Stimulated activated CD8-positive, alpha-beta memory T cell treated with anti-CD3 and anti-CD28 coated beads, Interleukin-7, amount 100 ng/mL, for 4 hours (primary cell): Measurements from ENCODE around the gene IQCE.
"Not testable (repeated sequence)": the region's sequence is repeated elsewhere in the genome, so short reads cannot be mapped to it uniquely, and the experiment has no call there.

Experiments used
- DNase-seq, 2 donors: peaks; one replicate each; pipeline ENCODE4 v3.0.0-alpha.2; 2020; ENCODE audit warnings: low read depth in 2 of 2

The IQCE gene

DNA sequence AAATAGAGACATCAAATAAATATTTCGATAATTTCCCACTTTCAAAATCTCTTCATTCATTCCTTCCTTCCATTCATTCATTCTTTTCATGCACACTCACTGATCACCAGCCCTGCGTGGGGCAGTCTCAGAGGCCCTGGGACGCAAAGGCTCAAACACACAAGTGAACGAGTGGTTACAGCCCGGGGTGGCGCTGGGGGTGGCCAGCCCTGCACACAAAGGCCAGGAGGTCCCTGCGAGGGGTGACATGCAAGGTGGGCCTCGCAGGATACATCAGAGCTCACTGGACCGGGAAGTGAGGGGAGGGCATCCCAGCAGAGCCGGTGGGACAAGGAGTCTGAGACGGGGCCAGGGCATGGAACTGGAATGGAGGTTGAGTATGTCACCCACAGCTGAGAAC is 43.1 kb downstream of the IQCE start:
- DNase-seq, result no peak

DNA sequence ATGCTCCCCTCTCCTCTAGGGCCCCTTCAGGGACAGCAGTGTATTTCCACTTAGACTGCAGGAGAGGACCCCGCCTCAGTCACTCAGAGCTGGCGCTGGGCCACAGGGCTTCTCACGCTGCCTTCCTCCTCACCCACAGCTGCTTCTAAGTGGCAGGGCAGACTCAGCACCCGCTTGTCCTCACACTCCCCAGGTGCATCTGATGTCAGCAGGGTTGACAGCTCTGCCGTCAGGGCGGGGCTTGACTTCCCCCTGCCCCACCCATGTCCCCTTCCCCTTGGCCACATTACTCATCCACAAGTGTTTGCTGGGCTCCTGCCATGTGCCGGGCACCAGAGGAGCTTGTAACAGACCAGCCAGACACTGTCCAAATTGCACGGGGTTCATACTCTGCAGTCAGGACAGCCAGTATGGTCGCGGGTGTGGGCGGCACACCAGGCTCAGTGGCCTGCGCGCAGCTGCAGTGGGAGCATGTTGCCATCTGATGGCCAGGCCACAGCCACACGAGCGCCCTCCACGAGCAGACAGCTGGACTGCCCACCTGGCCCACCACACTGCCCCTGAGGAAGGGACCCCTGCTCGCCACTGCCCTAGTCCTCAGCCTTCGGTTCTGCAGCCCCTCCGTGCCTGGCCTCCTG is 43.7 kb downstream of the IQCE start:
- no peak for DNase-seq

DNA sequence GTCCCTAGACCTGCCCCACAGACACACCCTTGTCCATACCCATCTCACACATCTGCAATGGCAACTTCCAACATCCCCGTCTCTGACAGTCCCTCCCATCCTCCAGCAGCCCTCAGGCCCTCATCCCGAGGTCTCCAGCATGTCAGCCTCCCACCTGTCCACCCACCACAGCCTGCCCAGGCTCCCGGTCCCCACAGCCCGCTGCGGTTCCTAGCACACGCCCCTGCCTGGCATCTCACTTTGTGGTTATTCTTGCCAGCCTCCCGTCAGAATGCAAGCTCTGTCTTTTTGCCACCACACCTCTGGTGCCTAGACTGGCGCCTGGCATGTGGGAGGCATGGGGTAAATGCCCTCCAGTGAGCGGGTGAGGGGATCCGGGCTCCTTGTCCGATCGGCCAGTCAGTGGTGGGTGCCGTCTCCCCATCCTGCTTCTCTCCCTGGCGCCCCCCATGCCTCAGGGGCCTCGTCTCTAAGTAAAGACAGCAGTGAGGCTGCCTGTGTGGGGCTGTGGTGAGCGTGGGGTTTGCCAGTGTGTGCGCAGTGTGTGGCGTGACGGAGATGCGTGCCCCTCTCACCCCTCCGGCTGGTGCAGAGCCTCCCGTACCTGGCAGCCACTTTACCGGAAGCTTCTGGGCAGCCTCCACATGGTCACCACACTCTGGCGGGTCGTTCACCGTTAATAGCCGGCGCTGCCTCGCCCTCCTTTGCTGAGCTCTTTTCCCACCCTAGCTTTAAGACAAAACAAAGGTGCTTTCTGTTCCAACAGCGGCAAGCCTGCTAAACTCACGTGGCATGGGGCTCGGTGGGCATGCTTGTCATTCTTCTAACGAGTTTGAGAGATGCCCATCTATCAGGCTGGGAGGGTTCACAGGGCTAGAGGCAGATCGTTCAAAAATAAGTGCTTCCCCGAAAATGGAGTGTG is 44.5 kb downstream of the IQCE start:
- no peak for DNase-seq

DNA sequence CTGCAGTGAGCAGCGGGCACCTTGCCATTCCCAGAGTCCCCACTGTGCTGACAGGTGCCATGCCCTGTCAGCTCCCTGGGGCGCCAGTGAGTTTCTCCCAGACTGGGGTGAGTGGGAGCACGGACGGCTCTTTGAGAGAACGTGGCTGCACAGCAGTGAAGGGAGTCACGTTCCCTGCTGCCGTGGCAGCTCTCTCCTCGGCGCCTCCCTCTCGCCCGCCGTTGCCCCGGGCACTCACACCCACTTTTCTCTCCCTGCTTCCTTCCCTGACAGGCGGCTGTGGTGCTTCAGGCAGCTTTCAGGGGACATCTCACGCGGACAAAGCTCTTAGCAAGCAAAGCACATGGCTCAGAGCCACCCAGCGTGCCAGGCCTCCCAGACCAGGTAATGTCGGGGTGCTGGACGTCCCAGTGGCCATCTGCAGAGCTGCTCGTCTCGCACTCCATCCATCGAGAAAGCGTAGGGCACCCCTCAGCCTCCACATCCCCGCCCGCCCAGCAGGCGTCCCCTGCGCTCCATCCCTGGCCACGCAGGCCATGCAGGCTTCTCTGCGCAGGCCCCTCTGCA is 45.9 kb downstream of the IQCE start:
- DNase-seq, result no peak

DNA sequence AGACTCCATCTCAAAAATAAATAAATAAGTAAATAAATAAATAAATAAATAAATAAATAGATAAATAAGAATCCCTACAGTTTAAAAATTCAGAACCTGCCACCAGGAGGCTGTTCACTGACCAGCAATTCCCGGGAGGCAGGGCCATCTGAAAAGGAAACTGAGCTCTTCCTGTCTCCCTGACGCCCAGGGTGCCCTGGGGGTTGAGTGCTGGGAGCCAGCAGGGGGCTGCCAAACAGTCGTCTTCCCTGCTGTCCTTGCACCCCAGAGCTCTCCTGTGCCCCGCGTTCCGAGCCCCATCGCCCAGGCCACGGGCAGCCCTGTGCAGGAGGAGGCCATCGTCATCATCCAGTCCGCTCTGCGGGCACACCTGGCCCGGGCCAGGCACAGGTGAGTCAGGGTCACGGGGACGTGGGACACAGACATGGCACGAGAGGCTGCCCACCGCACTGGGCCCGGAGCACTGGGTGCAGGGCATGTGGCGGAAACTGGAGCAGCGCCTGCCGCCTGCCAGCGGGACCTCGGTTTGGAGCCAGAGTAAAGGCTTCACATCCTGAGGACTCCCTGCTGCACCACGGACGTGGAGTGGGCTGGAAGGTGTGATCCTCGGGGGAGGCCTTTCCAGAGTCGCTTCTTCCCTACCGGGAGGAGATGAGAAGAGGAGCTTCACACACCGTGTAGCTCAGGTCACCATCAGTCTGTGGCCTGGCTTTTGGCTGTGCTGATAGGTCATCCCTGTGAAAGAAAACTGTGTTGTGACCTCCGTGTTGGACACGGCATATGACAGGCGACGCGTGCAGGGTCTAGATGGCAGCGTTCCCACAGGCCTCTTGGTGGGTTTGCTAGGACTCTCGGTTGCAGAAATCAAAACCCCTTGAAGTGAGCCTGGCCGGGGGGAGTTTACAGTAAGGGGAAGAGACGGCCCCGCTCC is 47.1 kb downstream of the IQCE start:
- DNase-seq, result no peak

DNA sequence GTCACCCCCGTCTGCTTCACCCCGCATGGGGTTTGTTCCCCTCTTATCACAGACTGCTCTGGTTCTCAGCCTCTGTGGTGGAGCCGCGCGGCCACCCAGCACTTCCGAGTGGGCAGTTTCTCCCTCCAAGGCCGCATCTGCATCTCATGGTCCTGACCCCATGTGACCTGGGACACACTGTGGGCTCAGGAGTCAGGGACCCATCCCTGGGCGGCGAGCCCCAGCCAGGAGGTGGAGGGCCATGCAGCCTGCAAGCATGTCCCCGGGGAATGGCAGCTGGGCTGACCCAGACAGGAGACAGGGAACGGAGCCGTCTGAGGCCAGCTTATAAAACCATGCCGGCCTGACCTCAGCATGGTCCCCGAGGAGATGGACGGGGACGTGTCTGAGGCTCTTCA is 47.8 kb downstream of the IQCE start:
- DNase-seq, result no peak

DNA sequence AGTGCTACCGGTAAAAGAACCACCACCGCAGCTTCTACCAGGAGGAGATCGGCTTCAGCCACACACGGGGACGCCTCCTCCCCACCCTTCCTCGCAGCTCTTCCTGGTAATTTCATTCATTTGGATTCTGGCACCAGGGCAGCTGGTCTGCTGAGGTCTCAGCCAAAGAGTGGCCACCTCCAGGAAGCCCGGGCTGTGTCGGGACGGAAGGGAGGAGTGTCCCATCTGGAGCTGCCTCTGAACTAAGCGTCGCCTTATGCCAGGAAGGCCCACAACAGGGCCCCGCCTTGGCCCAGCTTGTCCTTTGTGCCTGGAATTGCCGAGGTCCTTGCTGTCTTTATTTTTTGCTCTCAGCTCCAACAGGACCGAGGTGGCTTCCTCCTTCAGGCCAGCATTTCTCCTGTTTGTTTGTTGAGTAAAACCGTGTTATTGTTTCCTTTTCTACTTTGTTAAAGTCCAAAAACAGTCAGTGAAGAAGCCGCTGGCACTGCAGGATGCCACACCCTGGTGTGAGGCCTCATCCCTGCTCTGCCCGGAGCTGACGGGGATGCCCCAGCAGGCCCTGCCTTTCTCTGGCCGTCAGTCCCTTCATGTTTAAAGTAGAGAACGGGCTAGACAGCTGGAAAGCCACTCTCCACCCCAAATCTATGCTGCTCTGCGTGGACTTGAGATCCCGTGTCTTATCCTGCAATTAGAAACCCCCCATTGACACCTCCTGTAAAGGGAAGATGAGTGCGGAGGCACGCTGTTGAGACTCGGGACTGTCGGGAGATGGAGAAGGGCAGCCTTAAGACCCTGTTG is 48.5 kb downstream of the IQCE start:
- DNase-seq, result no peak

DNA sequence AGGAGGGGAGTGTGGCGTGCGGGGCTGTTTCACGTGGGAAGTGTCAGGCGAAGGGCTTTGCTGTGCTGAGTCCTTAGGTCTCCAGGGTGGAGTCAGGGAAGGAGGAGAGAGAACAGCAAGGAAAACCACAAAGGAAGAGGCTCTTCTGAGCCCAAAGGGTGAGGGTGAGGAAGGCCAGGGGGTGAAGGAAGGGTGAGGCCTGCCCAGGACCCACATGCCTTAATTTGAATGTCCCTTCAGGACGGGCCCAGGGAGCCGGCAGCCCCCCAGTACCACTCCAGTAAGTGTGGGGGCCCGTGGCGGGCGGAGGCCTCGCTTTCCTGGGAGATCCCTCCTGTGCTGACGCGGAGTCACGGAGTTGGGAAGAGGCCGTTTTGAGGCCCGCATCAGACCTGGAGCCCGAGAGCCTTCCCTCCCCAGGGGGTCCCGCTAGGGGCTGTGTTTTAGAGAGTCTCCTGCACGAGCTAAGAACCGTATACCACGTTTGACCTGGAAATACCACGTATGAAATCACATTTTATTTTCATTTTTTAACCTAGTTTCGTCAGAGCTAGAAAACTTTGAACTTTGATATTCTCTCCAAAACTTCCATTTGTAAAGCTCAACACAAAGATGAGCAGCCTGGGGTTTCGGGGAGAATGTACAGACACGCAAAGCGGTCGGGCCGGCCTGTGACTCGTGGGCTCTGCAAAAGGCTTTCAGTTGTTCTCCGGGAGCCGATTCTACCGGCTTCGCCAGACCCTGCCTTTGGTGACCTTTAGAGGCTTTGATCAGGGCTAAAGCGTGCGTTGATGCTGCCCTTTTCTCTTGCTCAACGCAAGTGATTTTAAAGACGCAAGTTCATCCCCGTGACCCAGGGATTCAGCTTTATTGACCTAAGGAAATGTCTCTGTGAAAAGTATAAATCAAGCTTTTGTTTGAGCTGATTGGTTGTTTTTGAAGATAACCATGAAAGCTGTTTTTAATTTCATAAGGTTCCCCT is 49.4 kb downstream of the IQCE start:
- no peak for DNase-seq

DNA sequence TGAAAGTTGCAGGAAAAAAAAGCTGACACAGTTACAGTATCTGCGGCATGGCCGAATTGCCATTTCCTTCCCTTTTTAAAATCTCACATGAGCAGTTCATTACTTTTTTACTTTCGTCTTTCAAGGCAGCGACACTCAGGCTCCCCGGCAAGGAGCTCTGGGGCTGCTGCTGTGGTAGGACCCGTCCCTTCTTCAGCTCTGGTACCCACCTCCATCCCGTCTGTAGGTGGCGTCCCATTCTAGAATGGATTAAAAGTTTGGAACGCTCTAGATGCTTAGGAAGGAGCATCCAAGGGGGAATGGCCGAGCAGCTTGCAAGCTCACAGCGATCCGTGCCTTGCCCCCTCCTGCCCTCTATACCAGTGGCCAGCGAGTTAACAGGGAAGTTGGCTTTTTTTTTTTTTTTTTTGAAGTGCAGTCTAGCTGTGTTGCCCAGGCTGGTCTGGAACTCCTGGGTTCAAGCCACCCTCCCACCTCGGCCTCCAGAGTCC is 50.2 kb downstream of the IQCE start:
- DNase-seq, result no peak

DNA sequence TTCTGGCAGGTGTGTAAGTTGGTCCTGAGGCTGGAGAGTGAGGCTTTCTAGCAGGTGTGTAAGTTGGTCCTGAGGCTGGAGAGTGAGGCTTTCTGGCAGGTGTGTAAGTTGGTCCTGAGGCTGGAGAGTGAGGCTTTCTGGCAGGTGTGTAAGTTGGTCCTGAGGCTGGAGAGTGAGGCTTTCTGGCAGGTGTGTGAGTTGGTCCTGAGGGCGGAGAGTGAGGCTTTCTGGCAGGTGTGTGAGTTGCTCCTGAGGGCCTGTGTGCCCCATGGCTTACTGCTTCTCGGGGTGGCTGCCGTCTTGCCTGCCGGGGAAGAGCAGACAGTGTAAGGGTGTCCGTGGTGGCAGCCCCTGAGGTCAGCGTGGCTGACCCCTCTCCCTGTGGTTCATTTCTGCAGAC is 50.9 kb downstream of the IQCE start:
- DNase-seq, result not testable (repeated sequence)

DNA sequence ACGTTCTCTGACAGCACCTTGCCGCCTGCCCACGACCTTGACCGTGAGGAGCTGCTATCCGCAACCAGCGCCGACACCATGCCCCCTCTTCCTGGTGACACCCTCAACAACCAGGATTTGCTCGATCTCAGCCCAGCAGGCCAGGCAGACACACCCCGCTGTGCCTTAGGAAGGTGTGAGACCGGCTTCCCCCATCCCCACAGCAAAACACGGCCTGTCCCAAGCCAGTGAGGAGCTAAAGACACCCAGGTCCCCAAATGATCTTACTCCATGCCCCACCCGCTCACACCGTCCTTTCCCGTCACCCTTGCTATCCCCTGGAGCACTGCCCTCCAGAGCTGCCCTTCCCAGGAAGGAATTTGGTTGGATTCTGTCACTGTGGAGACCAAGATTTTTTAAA is 51.7 kb downstream of the IQCE start:
- DNase-seq, result no peak

DNA sequence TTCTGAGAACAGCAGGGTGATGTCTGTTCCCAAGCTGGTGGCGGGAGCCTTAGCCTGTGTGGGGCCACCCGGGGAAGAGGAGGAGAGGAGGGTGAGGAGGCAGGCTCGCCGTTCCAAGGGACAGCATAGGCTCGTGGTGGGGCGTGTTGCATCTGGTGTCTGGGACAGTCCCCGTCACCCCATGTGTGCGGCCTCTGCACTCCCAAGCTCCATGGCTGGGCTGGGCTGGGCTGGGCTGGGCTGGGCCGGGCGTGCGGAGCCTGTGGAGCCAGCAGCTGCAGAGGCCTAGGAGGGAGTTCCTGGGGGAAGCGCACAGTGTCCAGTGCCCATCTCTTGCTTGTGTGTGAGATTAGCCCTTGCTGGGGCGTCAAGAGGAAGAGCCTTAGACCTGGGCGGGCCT is 52.1 kb downstream of the IQCE start:
- DNase-seq, result no peak

DNA sequence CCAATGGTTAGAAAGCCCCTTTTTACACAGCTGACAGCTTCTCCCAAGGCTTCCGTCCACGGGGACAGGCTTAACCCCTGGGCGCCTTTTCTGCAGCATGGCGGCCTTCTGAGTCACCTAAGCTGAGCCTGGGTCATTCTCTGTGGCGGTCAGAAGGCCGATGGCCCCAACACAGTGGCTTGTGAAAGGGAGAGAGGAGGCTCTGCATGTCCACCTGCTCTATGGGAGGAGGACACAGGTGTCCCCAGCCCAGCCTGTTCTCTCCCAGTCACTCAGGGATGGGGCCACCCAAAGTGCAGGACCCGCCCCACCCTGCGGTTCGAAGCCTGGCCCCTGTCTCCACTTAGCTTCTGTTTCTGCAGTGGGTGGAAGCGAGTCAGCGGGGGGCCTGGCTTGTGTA is 52.6 kb downstream of the IQCE start:
- no peak for DNase-seq

DNA sequence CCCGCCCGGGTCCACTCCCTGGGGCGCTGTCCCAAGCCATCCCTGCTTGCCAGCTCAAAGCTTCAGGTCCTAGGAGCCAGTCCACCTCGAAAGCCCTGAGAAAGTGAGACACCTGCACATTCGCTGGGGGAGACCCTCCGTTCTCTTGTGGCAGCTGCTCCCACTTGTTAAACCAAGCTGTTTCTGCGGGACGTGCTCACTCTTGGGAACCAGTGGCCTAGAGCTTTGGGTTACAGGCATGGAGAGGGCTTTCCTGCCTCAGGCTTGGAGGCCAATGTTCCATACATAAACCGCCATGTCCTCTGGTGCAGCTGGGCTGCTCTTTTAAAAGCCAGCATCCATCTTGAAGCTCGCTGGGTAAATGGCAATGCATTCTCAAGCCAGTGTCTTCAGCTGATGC is 53.1 kb downstream of the IQCE start:
- no peak for DNase-seq

DNA sequence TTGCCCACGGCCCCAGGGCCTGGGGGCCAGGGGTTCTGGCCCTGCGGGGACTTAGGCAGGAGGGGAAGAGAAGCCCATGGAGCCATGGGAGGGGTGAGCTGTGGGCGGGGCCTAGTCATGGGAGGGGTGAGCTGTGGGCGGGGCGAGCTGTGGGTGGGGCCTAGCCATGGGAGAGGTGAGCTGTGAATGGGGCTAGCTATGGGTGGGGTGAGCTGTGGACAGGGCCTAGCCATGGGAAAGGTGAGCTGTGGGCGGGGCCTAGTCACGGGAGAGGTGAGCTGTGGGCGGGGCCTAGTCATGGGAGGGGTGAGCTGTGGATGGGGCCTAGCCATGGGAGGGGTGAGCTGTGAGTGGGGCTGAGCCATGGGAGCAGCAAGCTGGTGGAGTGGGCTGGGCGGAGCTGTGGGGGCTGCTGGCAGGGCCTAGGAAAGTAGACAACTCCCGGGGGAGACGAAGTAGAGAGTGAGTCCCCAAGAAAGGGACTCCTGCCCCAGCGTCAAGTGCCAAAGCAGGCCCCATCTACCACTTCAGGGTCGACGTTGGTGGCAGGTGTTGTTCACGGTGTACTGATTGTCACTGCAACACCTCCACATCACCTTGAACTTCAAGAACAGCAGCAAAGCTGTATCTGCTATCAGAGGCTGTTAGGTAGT is 53.8 kb downstream of the IQCE start:
- no peak for DNase-seq

DNA sequence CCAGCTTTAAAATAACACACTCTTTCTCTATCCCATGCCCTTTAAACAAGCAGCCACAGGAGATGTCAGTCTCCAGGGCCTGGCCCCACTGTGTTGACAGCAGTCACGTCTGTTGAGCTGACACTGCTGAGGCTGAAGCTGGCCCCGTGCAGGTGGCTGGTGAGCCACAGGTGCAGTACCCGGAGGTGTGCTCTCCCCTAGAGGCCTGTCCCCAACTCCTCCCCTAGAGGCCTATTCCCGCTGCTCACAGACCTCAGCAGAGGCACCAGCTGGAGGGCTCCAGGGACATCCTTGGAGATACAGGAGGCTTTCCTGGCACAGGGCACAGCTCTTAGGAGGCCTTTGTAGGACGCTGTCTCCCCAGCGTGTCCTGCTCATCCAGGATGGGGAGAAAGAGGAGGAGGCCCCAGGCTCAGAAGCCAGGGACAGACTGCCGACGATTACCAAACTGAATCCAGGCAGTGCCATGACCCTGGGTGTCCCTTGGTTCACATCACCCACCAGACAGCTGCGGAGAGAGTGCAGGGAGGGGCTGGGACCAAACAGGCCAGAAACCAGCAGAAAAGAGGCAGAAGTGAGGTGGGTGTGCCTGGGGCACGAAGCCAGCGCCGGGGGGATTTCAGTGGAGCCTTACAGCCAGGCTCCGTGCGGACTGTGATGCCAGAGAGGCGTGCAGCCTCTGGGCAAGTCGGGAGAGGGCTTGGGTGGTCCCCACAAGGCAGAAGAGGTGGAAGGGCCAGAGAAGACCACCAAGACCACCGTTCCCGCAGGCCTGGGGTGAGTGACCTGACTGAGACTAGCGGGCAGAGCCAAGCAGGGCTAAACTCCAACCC is 54.5 kb downstream of the IQCE start:
- DNase-seq, result no peak

DNA sequence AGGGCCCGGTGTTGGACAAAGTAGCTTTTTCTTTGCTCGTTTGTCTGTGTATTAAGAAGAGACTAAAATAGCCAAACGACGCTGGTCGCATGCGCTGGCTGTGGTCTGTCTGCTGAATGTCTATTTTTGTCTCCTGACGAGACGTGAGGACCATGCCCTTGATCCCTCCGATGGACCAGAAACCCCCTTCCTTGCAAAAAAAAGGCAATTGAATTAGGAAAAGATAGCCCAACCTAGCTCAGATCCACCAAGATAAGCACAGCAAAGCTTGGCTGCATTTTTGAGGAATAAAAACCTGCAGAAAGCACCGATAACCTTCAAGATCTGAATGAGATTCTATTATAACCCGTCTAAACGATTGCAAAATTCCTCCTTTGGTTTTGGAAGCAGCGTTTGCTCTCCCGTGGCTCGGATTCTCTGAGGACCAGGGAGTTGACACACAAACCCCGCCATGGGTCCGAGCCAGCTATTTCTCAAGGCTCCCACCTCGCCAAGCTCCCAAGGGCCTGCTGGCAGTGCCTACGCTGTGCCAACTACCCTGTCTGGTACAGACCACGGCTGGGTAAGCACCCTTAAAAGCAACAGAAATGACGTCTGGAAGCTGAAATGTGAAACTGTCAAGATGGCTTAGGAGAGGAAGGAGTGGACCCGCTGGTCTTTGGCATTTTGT is 55.3 kb downstream of the IQCE start:
- DNase-seq, result no peak
